ENCODE data around the gene LRRC25.

DNA sequence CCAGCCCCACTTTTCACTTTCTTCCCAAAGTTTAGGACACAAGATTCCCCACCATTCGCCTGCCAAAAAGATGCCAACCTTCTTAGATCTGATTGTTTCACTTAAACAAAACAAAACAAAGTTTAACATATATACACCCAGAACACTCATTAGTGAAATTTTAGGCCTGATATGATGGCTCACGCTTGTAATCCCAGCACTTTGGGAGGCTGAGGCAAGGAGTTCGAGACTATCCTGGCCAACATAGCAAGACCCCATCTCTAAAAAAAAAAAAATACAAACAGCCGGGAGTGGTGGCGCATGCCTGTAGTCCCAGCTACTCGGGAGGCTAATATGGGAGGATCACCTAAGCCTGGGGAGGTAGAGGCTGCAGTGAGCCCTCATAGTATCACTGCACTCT, 52.1 kb downstream of the LRRC25 start:
- TF ChIP-seq, protein P1, sequence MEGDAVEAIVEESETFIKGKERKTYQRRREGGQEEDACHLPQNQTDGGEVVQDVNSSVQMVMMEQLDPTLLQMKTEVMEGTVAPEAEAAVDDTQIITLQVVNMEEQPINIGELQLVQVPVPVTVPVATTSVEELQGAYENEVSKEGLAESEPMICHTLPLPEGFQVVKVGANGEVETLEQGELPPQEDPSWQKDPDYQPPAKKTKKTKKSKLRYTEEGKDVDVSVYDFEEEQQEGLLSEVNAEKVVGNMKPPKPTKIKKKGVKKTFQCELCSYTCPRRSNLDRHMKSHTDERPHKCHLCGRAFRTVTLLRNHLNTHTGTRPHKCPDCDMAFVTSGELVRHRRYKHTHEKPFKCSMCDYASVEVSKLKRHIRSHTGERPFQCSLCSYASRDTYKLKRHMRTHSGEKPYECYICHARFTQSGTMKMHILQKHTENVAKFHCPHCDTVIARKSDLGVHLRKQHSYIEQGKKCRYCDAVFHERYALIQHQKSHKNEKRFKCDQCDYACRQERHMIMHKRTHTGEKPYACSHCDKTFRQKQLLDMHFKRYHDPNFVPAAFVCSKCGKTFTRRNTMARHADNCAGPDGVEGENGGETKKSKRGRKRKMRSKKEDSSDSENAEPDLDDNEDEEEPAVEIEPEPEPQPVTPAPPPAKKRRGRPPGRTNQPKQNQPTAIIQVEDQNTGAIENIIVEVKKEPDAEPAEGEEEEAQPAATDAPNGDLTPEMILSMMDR (IDR thresholded peaks at IDR 0.05 in 8 of 11, conservative IDR thresholded peaks at IDR 0.05 in 3 of 11): no peak
- no peak for TF ChIP-seq POLR2AphosphoS5 (IDR thresholded peaks at IDR 0.05)

Data from spleen (tissue), 7 donors.